HUDEP-2 (cell line): ENCODE results near the gene PDZD2.

Experiments used
- DNase-seq, 76 experiments: peaks; one replicate each; lab custom pipeline; 2025; ENCODE audit not compliant: unreplicated experiment in 76 of 76; lab: John Stamatoyannopoulos, UW

PDZD2 gene

GRCh38 chr5:32150366-32150765 lies 511.4 kb downstream of the PDZD2 start:
- no peak for DNase-seq

- DNase-seq, result no peak
Observed at GRCh38 chr5:32151198-32151597, 512.3 kb downstream of the PDZD2 start.

- DNase-seq, result no peak
Observed at GRCh38 chr5:32153723-32154122, 514.8 kb downstream of the PDZD2 start.

- no peak for DNase-seq
Observed at GRCh38 chr5:32155211-32155610, 516.3 kb downstream of the PDZD2 start.

GRCh38 chr5:32156635-32157034 lies 517.7 kb downstream of the PDZD2 start:
- DNase-seq, result no peak

GRCh38 chr5:32157078-32157477 lies 518.1 kb downstream of the PDZD2 start:
- no peak for DNase-seq

- no peak for DNase-seq
Observed at GRCh38 chr5:32158679-32158975, 519.7 kb downstream of the PDZD2 start.

- DNase-seq, result no peak
Observed at GRCh38 chr5:32159328-32160072, 520.6 kb downstream of the PDZD2 start.

- no peak for DNase-seq
Observed at GRCh38 chr5:32160228-32160627, 521.3 kb downstream of the PDZD2 start.
